Endothelial cell of umbilical vein (primary cell): Measurements from ENCODE around the gene TYR. TPM values are rescaled to one million over a fixed set of nuclear protein-coding genes. Genes with fewer than 3 reads are reported as not detected.

Experiments used
- BruUV-seq: library from RNA; stranded (reverse); fragments of 400-500 nt; replicated peaks from 2 replicates; lab custom pipeline; 2021; lab: Mats Ljungman, UMichigan
- CTCF ChIA-PET: fragments of 300-600, 350-600 bp; sonication (Branson Sonifier 250); formaldehyde crosslinking; loops from one replicate; lab custom pipeline; 2021; ENCODE audit warnings: antibody characterized with exemption, inconsistent platforms; lab: Charles Lee
- POLR2A ChIA-PET: fragments of 300-600, 350-600 bp; sonication (Branson Sonifier 250); formaldehyde crosslinking; loops from one replicate; lab custom pipeline; 2021; ENCODE audit warnings: antibody characterized with exemption, inconsistent platforms; lab: Charles Lee
- DNase-seq: peaks from one replicate; pipeline ENCODE4 v3.0.0-alpha.2; 2011; ENCODE audit warnings: low read depth, low spot score
- FAIRE-seq: peaks from 2 replicates; lab custom pipeline; 2011; peaks lifted over from hg19 to GRCh38; lab: Jason Lieb, UNC
- H2AFZ ChIP-seq: 2 replicates; pipeline ENCODE4 v1.6.0; 2012; ENCODE audit warnings: low read depth, low read length, control low read depth, inconsistent platforms
- H3K27ac ChIP-seq: 2 replicates; pipeline ENCODE4 v1.5.1; 2011; ENCODE audit warnings: low read depth, mild to moderate bottlenecking, control low read depth, low read length, moderate library complexity; ENCODE audit not compliant: insufficient read depth
- H3K27me3 ChIP-seq, 2 experiments: 2 replicates each; pipeline versions ENCODE4 v1.6.0 to v1.6.1; 2011; ENCODE audit warnings: low read length in 2 of 2, mixed read lengths in 1 of 2; ENCODE audit not compliant: control insufficient read depth in 2 of 2, insufficient read depth in 2 of 2
- H3K36me3 ChIP-seq, 2 experiments: 2 replicates in 1 of 2; 3 replicates in 1 of 2; pipeline ENCODE4 v1.5.1; 2011; ENCODE audit warnings: low read length in 2 of 2, mild to moderate bottlenecking in 1 of 2, moderate library complexity in 1 of 2; ENCODE audit not compliant: control insufficient read depth in 2 of 2, insufficient read depth in 2 of 2; ENCODE audit errors: extremely low read depth in 1 of 2
- H3K4me1 ChIP-seq: 3 replicates; pipeline ENCODE4 v1.5.1; 2011; ENCODE audit warnings: mild to moderate bottlenecking, low read length; ENCODE audit not compliant: control insufficient read depth, insufficient read depth; ENCODE audit errors: extremely low read depth
- H3K4me2 ChIP-seq: 2 replicates; pipeline ENCODE4 v1.6.1; 2011; ENCODE audit warnings: low read length, control low read depth, mixed read lengths; ENCODE audit not compliant: insufficient read depth
- H3K4me3 ChIP-seq, 3 experiments: fragments of 200-600 bp in 1 of 3; sonication (generic), shearing (Covaris generic) in 1 of 3; replicated peaks in 1 of 3; 2 replicates each; pipeline ENCODE4 v1.5.1; 2011 to 2016; ENCODE audit warnings: control low read depth in 3 of 3, low read length in 3 of 3, mild to moderate bottlenecking in 2 of 3, inconsistent platforms in 1 of 3, low read depth in 1 of 3, moderate library complexity in 1 of 3; ENCODE audit not compliant: insufficient read depth in 1 of 3
- H3K79me2 ChIP-seq: 2 replicates; pipeline ENCODE4 v1.6.0; 2012; ENCODE audit warnings: low read length, inconsistent platforms; ENCODE audit not compliant: control insufficient read depth, insufficient read depth
- H3K9ac ChIP-seq: replicated peaks from 2 replicates; pipeline ENCODE3; 2011; ENCODE audit warnings: low read length, control low read depth; ENCODE audit not compliant: insufficient read depth; ENCODE audit errors: extremely low read depth
- H3K9me1 ChIP-seq: replicated peaks from 3 replicates; pipeline ENCODE4 v1.6.0; 2011; ENCODE audit warnings: mild to moderate bottlenecking, low read length; ENCODE audit not compliant: control insufficient read depth, insufficient read depth; ENCODE audit errors: extremely low read depth
- H3K9me3 ChIP-seq: replicated peaks from 2 replicates; pipeline ENCODE4 v1.5.1; 2012; ENCODE audit warnings: low read length, inconsistent platforms; ENCODE audit not compliant: control insufficient read depth, insufficient read depth
- H4K20me1 ChIP-seq: replicated peaks from 2 replicates; pipeline ENCODE3; 2011; ENCODE audit warnings: mild to moderate bottlenecking, low read length; ENCODE audit not compliant: control insufficient read depth, insufficient read depth; ENCODE audit errors: extremely low read depth
- EZH2 ChIP-seq: IDR thresholded peaks from 2 replicates; pipeline ENCODE4 v1.6.1; 2012; ENCODE audit warnings: borderline replicate concordance, low read depth, mild to moderate bottlenecking, moderate library complexity, low read length, inconsistent platforms; ENCODE audit not compliant: severe bottlenecking
- FOS ChIP-seq: IDR thresholded peaks from 2 replicates; pipeline ENCODE4 v1.6.1; 2011; ENCODE audit warnings: mild to moderate bottlenecking, low read length, moderate library complexity, borderline replicate concordance; ENCODE audit not compliant: insufficient read depth
- GATA2 ChIP-seq: IDR thresholded peaks from 2 replicates; pipeline ENCODE4 v1.7.0; 2011; ENCODE audit warnings: low read depth, mild to moderate bottlenecking, moderate library complexity, mixed read lengths, low read length; ENCODE audit not compliant: insufficient read length, insufficient read depth
- JUN ChIP-seq: IDR thresholded peaks from 2 replicates; pipeline ENCODE4 v1.6.1; 2011; ENCODE audit warnings: borderline replicate concordance, low read depth; ENCODE audit not compliant: insufficient read length, insufficient read depth
- MYC ChIP-seq: IDR thresholded peaks from one replicate; pipeline ENCODE4 v1.6.1; 2011; ENCODE audit warnings: mild to moderate bottlenecking, low read depth, low read length
- POLR2A ChIP-seq: IDR thresholded peaks from 2 replicates; pipeline ENCODE4 v1.6.1; 2012; ENCODE audit warnings: low read depth, mild to moderate bottlenecking, control low read depth, low read length
- POLR2AphosphoS5 ChIP-seq: IDR thresholded peaks from 2 replicates; pipeline ENCODE4 v1.6.1; 2012; ENCODE audit warnings: low read depth, mild to moderate bottlenecking, control low read depth, low read length, moderate library complexity; ENCODE audit not compliant: insufficient read depth
- dilution Hi-C: fragments of 300-500 bp; cut with MboI; formaldehyde crosslinking; loops from one replicate; pipeline ENCODE4 v1.15.0; 2019; ENCODE audit warnings: low sequenced_read_pairs; ENCODE audit not compliant: extremely low pct_ligation_motif_present
- intact Hi-C: fragments of 100-400 bp; cut with micrococcal nuclease; formaldehyde crosslinking; loops from one replicate; pipeline ENCODE4 v1.10.0; 2022
- polyA plus RNA-seq, 4 experiments: library from polyadenylated mRNA; depleted of rRNA in 3 of 4; stranded (reverse) in 3 of 4; unstranded in 1 of 4; fragments of >200 nt; gene quantifications; 2 replicates each; pipeline versions ENCODE4 v1.2.1 to v1.2.3, GENCODE V29; 2011 to 2012; ENCODE audit warnings: missing spikeins in 1 of 4
- total RNA-seq: library from RNA; stranded (reverse); gene quantifications from 2 replicates; pipeline ENCODE4 v1.2.3, GENCODE V29; 2021
- TF ChIP-seq, protein P1 (sequence below), 2 donors: IDR thresholded peaks; 1 replicate in 1 of 2; 2 replicates in 1 of 2; pipeline ENCODE4 v1.5.1; 2011; ENCODE audit warnings: low read length in 2 of 2, mild to moderate bottlenecking in 2 of 2, moderate library complexity in 2 of 2, control low read depth in 1 of 2, inconsistent platforms in 1 of 2, low read depth in 1 of 2; ENCODE audit not compliant: insufficient read depth in 1 of 2; ENCODE audit errors: extremely low read depth in 1 of 2
- TF ChIP-seq, protein P2 (sequence below): IDR thresholded peaks from 2 replicates; pipeline ENCODE4 v1.6.1; 2011; ENCODE audit not compliant: insufficient read depth, insufficient read length

Gene TYR
- total and polyA plus RNA-seq, 2 donors (not counting 3 experiments of a cell fraction or from before 2014, with no cell fraction given): not detected

DNA sequence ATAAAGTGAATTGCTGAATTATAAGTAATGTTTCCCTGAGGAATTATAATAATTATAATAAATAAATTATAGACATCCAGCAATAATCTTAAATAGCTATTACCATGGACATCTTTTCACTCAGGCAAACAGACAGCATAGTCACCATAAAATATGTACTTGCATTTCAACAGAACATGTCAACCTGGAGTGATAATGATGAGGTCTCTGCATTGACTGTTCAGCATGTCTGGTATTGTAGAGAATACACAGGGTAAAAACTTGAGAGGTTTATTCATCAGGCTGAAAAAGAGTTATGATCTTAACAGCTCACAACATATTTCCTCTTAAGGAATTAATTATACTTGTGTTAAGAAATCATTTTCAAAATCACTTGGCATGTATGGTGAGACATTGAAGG, 41.1 kb upstream of the TYR start:
- no TSS peak for BruUV-seq
- H3K4me3 ChIP-seq: no peak overlapping the region
- DNase-seq: no peak
- no peaks in the 10 kb centered on the region for H3K36me3 ChIP-seq
- no peaks in the 10 kb centered on the region for H3K79me2 ChIP-seq
- H2AFZ ChIP-seq: no peak overlapping the region
- H3K4me2 ChIP-seq: no peak overlapping the region
- H3K9ac ChIP-seq: no peak overlapping the region
- intact Hi-C loops: no loop called here
- no peak overlapping the region for H3K27ac ChIP-seq
- H3K27me3 ChIP-seq: no peaks in the 10 kb centered on the region
- H3K9me3 ChIP-seq: no peaks in the 10 kb centered on the region
- no peaks in the 10 kb centered on the region for H3K4me1 ChIP-seq
- CTCF ChIA-PET: no interaction called here
- no peak for FAIRE-seq
- TF ChIP-seq MYC (no peak), JUN (no peak), FOS (no peak), POLR2AphosphoS5 (no peak), GATA2 (no peak), EZH2 (no peak), POLR2A (no peak)
- TF ChIP-seq, protein P1, sequence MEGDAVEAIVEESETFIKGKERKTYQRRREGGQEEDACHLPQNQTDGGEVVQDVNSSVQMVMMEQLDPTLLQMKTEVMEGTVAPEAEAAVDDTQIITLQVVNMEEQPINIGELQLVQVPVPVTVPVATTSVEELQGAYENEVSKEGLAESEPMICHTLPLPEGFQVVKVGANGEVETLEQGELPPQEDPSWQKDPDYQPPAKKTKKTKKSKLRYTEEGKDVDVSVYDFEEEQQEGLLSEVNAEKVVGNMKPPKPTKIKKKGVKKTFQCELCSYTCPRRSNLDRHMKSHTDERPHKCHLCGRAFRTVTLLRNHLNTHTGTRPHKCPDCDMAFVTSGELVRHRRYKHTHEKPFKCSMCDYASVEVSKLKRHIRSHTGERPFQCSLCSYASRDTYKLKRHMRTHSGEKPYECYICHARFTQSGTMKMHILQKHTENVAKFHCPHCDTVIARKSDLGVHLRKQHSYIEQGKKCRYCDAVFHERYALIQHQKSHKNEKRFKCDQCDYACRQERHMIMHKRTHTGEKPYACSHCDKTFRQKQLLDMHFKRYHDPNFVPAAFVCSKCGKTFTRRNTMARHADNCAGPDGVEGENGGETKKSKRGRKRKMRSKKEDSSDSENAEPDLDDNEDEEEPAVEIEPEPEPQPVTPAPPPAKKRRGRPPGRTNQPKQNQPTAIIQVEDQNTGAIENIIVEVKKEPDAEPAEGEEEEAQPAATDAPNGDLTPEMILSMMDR (IDR thresholded peaks at IDR 0.05; ENCODE audit: extremely low read depth in 1 of 2, insufficient read depth in 1 of 2, low read depth in 1 of 2, low read length in 2 of 2): no peak
- TF ChIP-seq, protein P2, sequence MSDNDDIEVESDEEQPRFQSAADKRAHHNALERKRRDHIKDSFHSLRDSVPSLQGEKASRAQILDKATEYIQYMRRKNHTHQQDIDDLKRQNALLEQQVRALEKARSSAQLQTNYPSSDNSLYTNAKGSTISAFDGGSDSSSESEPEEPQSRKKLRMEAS: no peak
- H3K9me1 ChIP-seq: no peaks in the 10 kb centered on the region
- dilution Hi-C loops: no loop called here
- POLR2A ChIA-PET: no interaction called here
- H4K20me1 ChIP-seq: no peaks in the 10 kb centered on the region
